Liver (tissue), 9 donors: ENCODE measurements around the gene CIPC. TPM values are rescaled to one million over a fixed set of nuclear protein-coding genes. Genes with fewer than 3 reads are reported as not detected.

ENCODE experiments used
- DNase-seq: peaks from one replicate; pipeline ENCODE4 v3.0.0-alpha.2; 2017; ENCODE audit warnings: low spot score
- H3K27ac ChIP-seq, 2 donors: one replicate each; pipeline ENCODE4 v1.7.0; 2013; ENCODE audit warnings: inconsistent platforms in 2 of 2, low read length in 2 of 2, control low read depth in 1 of 2, low read depth in 1 of 2, mild to moderate bottlenecking in 1 of 2
- H3K27me3 ChIP-seq, 4 donors: one replicate each; pipeline versions ENCODE4 v1.6.1 to v1.7.0; 2013; ENCODE audit warnings: low read length in 3 of 4, inconsistent platforms in 1 of 4, mild to moderate bottlenecking in 1 of 4, moderate library complexity in 1 of 4; ENCODE audit not compliant: control insufficient read depth in 4 of 4, insufficient read depth in 4 of 4
- H3K36me3 ChIP-seq, 4 donors: one replicate each; pipeline versions ENCODE4 v1.6.1 to v1.7.0; 2013; ENCODE audit warnings: low read length in 3 of 4, mild to moderate bottlenecking in 3 of 4, low read depth in 1 of 4, moderate library complexity in 1 of 4; ENCODE audit not compliant: control insufficient read depth in 4 of 4, insufficient read depth in 3 of 4
- H3K4me1 ChIP-seq, 4 donors: one replicate each; pipeline versions ENCODE4 v1.6.1 to v1.7.0; 2013; ENCODE audit warnings: low read length in 3 of 4, mild to moderate bottlenecking in 3 of 4, moderate library complexity in 1 of 4; ENCODE audit not compliant: control insufficient read depth in 4 of 4, insufficient read depth in 4 of 4
- H3K4me3 ChIP-seq, 3 donors: one replicate each; pipeline versions ENCODE4 v1.6.1 to v1.7.0; 2013; ENCODE audit warnings: low read length in 3 of 3, control low read depth in 1 of 3, low read depth in 1 of 3, mild to moderate bottlenecking in 1 of 3
- H3K9ac ChIP-seq, 2 donors: one replicate each; pipeline ENCODE4 v1.7.0; 2013; ENCODE audit warnings: low read length in 2 of 2, mild to moderate bottlenecking in 2 of 2, moderate library complexity in 2 of 2, control low read depth in 1 of 2, low read depth in 1 of 2
- H3K9me3 ChIP-seq, 4 donors: one replicate each; pipeline versions ENCODE4 v1.6.1 to v1.7.0; 2013; ENCODE audit warnings: low read length in 3 of 4; ENCODE audit not compliant: control insufficient read depth in 4 of 4
- ATF3 ChIP-seq: IDR thresholded peaks from 2 replicates; pipeline ENCODE4 v1.6.1; 2016; ENCODE audit warnings: antibody characterized with exemption
- CTCF ChIP-seq: fragments of 150-350 bp; IDR thresholded peaks from 2 replicates; pipeline ENCODE4 v1.5.1; 2017; ENCODE audit warnings: improper control_type of control experiment, low read depth, low read length; ENCODE audit not compliant: missing input control
- EGR1 ChIP-seq, 2 donors: IDR thresholded peaks; 2 replicates each; pipeline ENCODE4 v1.6.1; 2016 to 2018; ENCODE audit warnings: antibody characterized with exemption in 2 of 2, low read depth in 2 of 2
- FOXA1 ChIP-seq: IDR thresholded peaks from 2 replicates; pipeline ENCODE4 v1.6.1; 2016; ENCODE audit warnings: antibody characterized with exemption
- FOXA2 ChIP-seq: IDR thresholded peaks from 2 replicates; pipeline ENCODE4 v1.6.1; 2016; ENCODE audit warnings: antibody characterized with exemption
- GABPA ChIP-seq, 2 donors: IDR thresholded peaks in 1 of 2; conservative IDR thresholded peaks in 1 of 2; 2 replicates each; pipeline ENCODE4 v1.6.1; 2016; ENCODE audit warnings: antibody characterized with exemption in 2 of 2, mild to moderate bottlenecking in 1 of 2, moderate library complexity in 1 of 2
- HNF4A ChIP-seq, 2 donors: conservative IDR thresholded peaks; 2 replicates each; pipeline ENCODE4 v1.6.1; 2016; ENCODE audit warnings: antibody characterized with exemption in 2 of 2, mild to moderate bottlenecking in 2 of 2
- HNF4G ChIP-seq: IDR thresholded peaks from 2 replicates; pipeline ENCODE4 v1.6.1; 2016; ENCODE audit warnings: antibody characterized with exemption
- JUND ChIP-seq, 2 donors: IDR thresholded peaks; 2 replicates each; pipeline ENCODE4 v1.6.1; 2016; ENCODE audit warnings: antibody characterized with exemption in 2 of 2
- MAX ChIP-seq: IDR thresholded peaks from 2 replicates; pipeline ENCODE4 v1.6.1; 2016; ENCODE audit warnings: antibody characterized with exemption
- NR2F2 ChIP-seq: IDR thresholded peaks from 2 replicates; pipeline ENCODE4 v1.6.1; 2016; ENCODE audit warnings: antibody characterized with exemption
- RAD21 ChIP-seq, 2 donors: IDR thresholded peaks; 2 replicates each; pipeline ENCODE4 v1.6.1; 2016; ENCODE audit warnings: antibody characterized with exemption in 2 of 2, mild to moderate bottlenecking in 2 of 2
- REST ChIP-seq: IDR thresholded peaks from 2 replicates; pipeline ENCODE4 v1.6.1; 2016; ENCODE audit warnings: antibody characterized with exemption, mild to moderate bottlenecking
- RXRA ChIP-seq, 2 donors: IDR thresholded peaks; 2 replicates each; pipeline ENCODE4 v1.6.1; 2017 to 2018; ENCODE audit warnings: antibody characterized with exemption in 2 of 2, mild to moderate bottlenecking in 1 of 2
- SP1 ChIP-seq: IDR thresholded peaks from 2 replicates; pipeline ENCODE4 v1.6.1; 2018; ENCODE audit warnings: antibody characterized with exemption, mild to moderate bottlenecking
- TAF1 ChIP-seq: conservative IDR thresholded peaks from 2 replicates; pipeline ENCODE4 v1.6.1; 2016; ENCODE audit warnings: antibody characterized with exemption, mild to moderate bottlenecking
- YY1 ChIP-seq: IDR thresholded peaks from 2 replicates; pipeline ENCODE4 v1.6.1; 2016; ENCODE audit warnings: antibody characterized with exemption, mild to moderate bottlenecking
- ZBTB33 ChIP-seq: IDR thresholded peaks from 2 replicates; pipeline ENCODE4 v1.6.1; 2016; ENCODE audit warnings: antibody characterized with exemption
- WGBS: extraction: QIAGEN DNeasy Blood & Tissue Kit; methylation state at CpG from one replicate; pipeline ENCODE4 v1.1.7; 2013; 5-methylcytosine and 5-hydroxymethylcytosine counted together
- polyA plus RNA-seq, 2 donors: library from polyadenylated mRNA; stranded (reverse) in 1 of 2; unstranded in 1 of 2; fragments of 200-250 nt in 1 of 2; fragments of >200 nt in 1 of 2; fragmentation: Nextera tagmentation in 1 of 2; extraction: Ambion mirVana in 1 of 2; gene quantifications; one replicate each; pipeline versions ENCODE4 v1.2.1 to v1.2.3, GENCODE V29; 2013 to 2015
- total RNA-seq, 2 donors: library from RNA; depleted of rRNA; stranded (reverse); fragments of >200 nt; gene quantifications; one replicate each; pipeline ENCODE4 v1.2.3, GENCODE V29; 2014
- donor health status: healthy.
- donor health status: healthy.
- donor health status: healthy.
- donor health status: healthy.
- donor health status: healthy.

The CIPC gene
- total and polyA plus RNA-seq, 4 donors = 5.2 to 17.8 (median 6.7) TPM

GRCh38 chr14:77051116-77051515, 46.9 kb upstream of the CIPC start:
- no peak for DNase-seq
- Histone ChIP-seq H3K27ac (peak overlapping the region; percentile 47 to 70), H3K27me3 (no peaks in the 10 kb centered on the region), H3K4me3 (no peak overlapping the region), H3K9me3 (no peaks in the 10 kb centered on the region), H3K9ac (no peak overlapping the region), H3K36me3 (no peaks in the 10 kb centered on the region), H3K4me1 (peaks cover 8 to 31% (median 23%) of the 10 kb centered on the region in 4 donors)
- 20% methylated on average over 11 of the region's 11 CpGs for WGBS
- TF ChIP-seq REST (peak; percentile 12), EGR1 (IDR thresholded peaks at IDR 0.05; ENCODE audit: low read depth in 2 of 2) (peak; percentile 97 to 98), RAD21 (IDR thresholded peaks at IDR 0.05) (peak; percentile 58 to 78), FOXA2 (no peak), HNF4G (no peak), YY1 (peak; percentile 70), CTCF (no peak), ATF3 (no peak), TAF1 (no peak), SP1 (peak; percentile 72), JUND (IDR thresholded peaks at IDR 0.05) (no peak), ZBTB33 (no peak), NR2F2 (no peak), RXRA (IDR thresholded peaks at IDR 0.05) (peak; percentile 87 to 90), FOXA1 (no peak), HNF4A (conservative IDR thresholded peaks at IDR 0.05) (peak; percentile 60 to 76), GABPA (IDR thresholded peaks at IDR 0.05 in 1 of 2, conservative IDR thresholded peaks at IDR 0.05 in 1 of 2) (no peak), MAX (peak; percentile 72)
